Activated CD4-positive, alpha-beta T cell treated with anti-CD3 and anti-CD28 coated beads for 36 hours (primary cell): ENCODE results near the gene AKAP14. TPM values are rescaled to one million over a fixed set of nuclear protein-coding genes. Genes with fewer than 3 reads are reported as not detected.
"Not testable (repeated sequence)": the region's sequence is repeated elsewhere in the genome, so short reads cannot be mapped to it uniquely, and the experiment has no call there.

ENCODE experiments used
- ATAC-seq: fragments of 200-7000 bp; cut with Tn5 transposase; one replicate; pipeline ENCODE4 v1.10.0; 2021; ENCODE audit warnings: mild to moderate bottlenecking, moderate library complexity
- CTCF ChIA-PET: fragments of 350-600 bp; sonication (Branson Sonifier 250); formaldehyde crosslinking; loops from one replicate; lab custom pipeline; 2021; ENCODE audit warnings: antibody characterized with exemption; lab: Charles Lee
- POLR2A ChIA-PET: fragments of 350-600 bp; sonication (Branson Sonifier 250); formaldehyde crosslinking; loops from one replicate; lab custom pipeline; 2021; ENCODE audit warnings: antibody characterized with exemption, inconsistent platforms; lab: Charles Lee
- DNase-seq: peaks from one replicate; pipeline ENCODE4 v3.0.0-alpha.2; 2020
- H3K27ac Mint-ChIP-seq: one replicate; pipeline ENCODE4 v1.8.0; 2021; ENCODE audit warnings: mixed read lengths
- H3K27me3 Mint-ChIP-seq: one replicate; pipeline ENCODE4 v1.8.0; 2021; ENCODE audit warnings: mixed read lengths
- H3K36me3 Mint-ChIP-seq: one replicate; pipeline ENCODE4 v1.8.0; 2021; ENCODE audit warnings: low read depth, mixed read lengths
- H3K4me1 Mint-ChIP-seq: one replicate; pipeline ENCODE4 v1.8.0; 2021; ENCODE audit warnings: mixed read lengths
- H3K4me3 Mint-ChIP-seq: one replicate; pipeline ENCODE4 v1.8.0; 2021; ENCODE audit warnings: mild to moderate bottlenecking, moderate library complexity, mixed read lengths
- H3K9me3 Mint-ChIP-seq: one replicate; pipeline ENCODE4 v1.8.0; 2021; ENCODE audit warnings: low read depth, mixed read lengths
- intact Hi-C, 2 experiments: fragments of 100-400 bp; cut with DNase I in 1 of 2; cut with micrococcal nuclease in 1 of 2; formaldehyde crosslinking; loops; one replicate each; pipeline versions ENCODE4 v1.14.2 to v1.15.1; 2022 to 2024; cut with DNase I, micrococcal nuclease
- total RNA-seq, 2 experiments: library from RNA; stranded (reverse); gene quantifications; one replicate each; pipeline ENCODE4 v1.2.3, GENCODE V29; 2021

AKAP14 gene
- total RNA-seq, 2 experiments from 2014 or later: not detected

DNA sequence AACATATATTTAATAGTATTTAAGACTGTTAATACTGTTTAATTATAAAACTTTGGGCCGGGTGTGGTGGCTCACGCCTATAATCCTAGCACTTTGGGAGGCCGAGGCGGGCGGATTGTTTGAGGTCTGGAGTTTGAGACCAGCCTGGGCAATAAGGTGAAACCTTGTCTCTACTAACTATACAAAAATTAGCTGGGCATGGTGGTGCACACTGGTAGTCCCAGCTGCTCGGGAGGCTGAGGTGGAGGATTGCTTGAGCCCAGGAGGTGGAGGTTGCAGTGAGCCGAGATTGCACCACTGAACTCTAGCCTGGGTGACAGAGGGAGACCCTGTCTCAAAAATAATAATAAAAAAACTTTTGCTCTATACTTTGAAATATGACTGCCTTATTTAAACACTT is 26.7 kb downstream of the AKAP14 start:
- DNase-seq, H3K4me3 Mint-ChIP-seq: not testable (repeated sequence)
- CTCF ChIA-PET: interaction anchor here (1.1 to 1.3 kb wide), 2 partner anchors 11 to 12 kb away, joined by 3 read pairs; no protein-coding TSS in a partner anchor

GRCh38 chrX:119935215-119935874 is 39.7 kb downstream of the AKAP14 start:
- CTCF ChIA-PET: no interaction called here
- Mint-ChIP-seq H3K27ac (no peak overlapping the region), H3K36me3 (peaks cover 16% of the 10 kb centered on the region), H3K4me3 (no peak overlapping the region), H3K4me1 (no peaks in the 10 kb centered on the region), H3K9me3 (no peaks in the 10 kb centered on the region), H3K27me3 (no peaks in the 10 kb centered on the region)
- intact Hi-C loops: no loop called here
- POLR2A ChIA-PET: no interaction called here
- DNase-seq (no peak), ATAC-seq (no peak)

More for the DNA sequence above, 26.7 kb downstream of the AKAP14 start:
- ATAC-seq, H3K27ac Mint-ChIP-seq, H3K36me3 Mint-ChIP-seq, intact Hi-C loops, H3K4me1 Mint-ChIP-seq, H3K9me3 Mint-ChIP-seq, H3K27me3 Mint-ChIP-seq, POLR2A ChIA-PET: not testable (repeated sequence)

- H3K4me1 Mint-ChIP-seq: peaks cover 20% of the 10 kb centered on the region
- intact Hi-C loops: loop anchor here in 1 of 2 experiments (5.0 to 10.0 kb wide), 2 partner anchors 187 to 369 kb away; partner anchors contain the start of genes SOWAHD and UBE2A
- H3K36me3 Mint-ChIP-seq: peaks cover 9% of the 10 kb centered on the region
- ATAC-seq (no peak), DNase-seq (no peak)
- peak overlapping the region; percentile 99 for H3K4me3 Mint-ChIP-seq
- H3K27me3 Mint-ChIP-seq: no peaks in the 10 kb centered on the region
- H3K9me3 Mint-ChIP-seq: no peaks in the 10 kb centered on the region
- ChIA-PET POLR2A (interaction anchor here (0.6 kb wide), 2 partner anchors 24 to 470 kb away, joined by 3 to 4 read pairs; no protein-coding TSS in a partner anchor), CTCF (no interaction called here)
- H3K27ac Mint-ChIP-seq: peak overlapping the region; percentile 58
Measured at GRCh38 chrX:119941336-119941735, 45.6 kb downstream of the AKAP14 start.

- Mint-ChIP-seq H3K27ac (peak overlapping the region; percentile 98), H3K4me3 (peak overlapping the region; percentile 99), H3K36me3 (peaks cover 7% of the 10 kb centered on the region), H3K27me3 (no peaks in the 10 kb centered on the region), H3K9me3 (no peaks in the 10 kb centered on the region), H3K4me1 (peaks cover 20% of the 10 kb centered on the region)
- intact Hi-C loops: loop anchor here (2.0 to 10.0 kb wide), 4 partner anchors 187 to 473 kb away; partner anchors contain the start of genes SLC25A5 (in 1 of the 2), SOWAHD (in 1 of the 2), UBE2A (in 1 of the 2) and ZBTB33 (in 1 of the 2)
- DNase-seq (no peak), ATAC-seq (no peak)
- ChIA-PET POLR2A (interaction anchor here (1.6 kb wide), 1 partner anchor 151 kb away, joined by 8 read pairs; the partner anchor contains the start of gene RPL39), CTCF (interaction anchor here (0.6 kb wide), 1 partner anchor 241 kb away, joined by 5 read pairs; no protein-coding TSS in a partner anchor)
Measured at GRCh38 chrX:119942173-119942819, 46.6 kb downstream of the AKAP14 start.

GRCh38 chrX:119942831-119943184 is 47.1 kb downstream of the AKAP14 start:
- ChIA-PET CTCF (no interaction called here), POLR2A (interaction anchor here (1.6 kb wide), 1 partner anchor 151 kb away, joined by 8 read pairs; the partner anchor contains the start of gene RPL39)
- intact Hi-C loops: loop anchor here (1.0 to 10.0 kb wide), 8 partner anchors 72 to 474 kb away; partner anchors contain the start of genes NDUFA1 (in 1 of the 2), RNF113A (in 1 of the 2), RPL39 (in 1 of the 2) and SLC25A5 (in 1 of the 2)
- H3K4me3 Mint-ChIP-seq: peak overlapping the region; percentile 99
- peak; percentile 13 for ATAC-seq
- H3K4me1 Mint-ChIP-seq: peaks cover 20% of the 10 kb centered on the region
- no peak for DNase-seq
- peaks cover 5% of the 10 kb centered on the region for H3K36me3 Mint-ChIP-seq
- no peaks in the 10 kb centered on the region for H3K27me3 Mint-ChIP-seq
- no peaks in the 10 kb centered on the region for H3K9me3 Mint-ChIP-seq
- H3K27ac Mint-ChIP-seq: peak overlapping the region; percentile 98

- peaks cover 5% of the 10 kb centered on the region for H3K36me3 Mint-ChIP-seq
- intact Hi-C loops: loop anchor here (1.0 to 10.0 kb wide), 8 partner anchors 72 to 475 kb away; partner anchors contain the start of genes NDUFA1 (in 1 of the 2), RNF113A (in 1 of the 2), RPL39 (in 1 of the 2) and SLC25A5 (in 1 of the 2)
- ChIA-PET POLR2A (interaction anchor here (1.6 kb wide), 1 partner anchor 152 kb away, joined by 8 read pairs; the partner anchor contains the start of gene RPL39), CTCF (interaction anchor here (0.7 kb wide), 1 partner anchor 306 kb away, joined by 3 read pairs; no protein-coding TSS in a partner anchor)
- peak within 1 kb of the TSS; percentile 99 for H3K4me3 Mint-ChIP-seq
- ATAC-seq (peak; percentile 89), DNase-seq (peak; percentile 84)
- H3K27me3 Mint-ChIP-seq: peaks cover under 1% of the 10 kb centered on the region
- no peaks in the 10 kb centered on the region for H3K9me3 Mint-ChIP-seq
- H3K27ac Mint-ChIP-seq: peak within 1 kb of the TSS; percentile 98
- H3K4me1 Mint-ChIP-seq: peaks cover 20% of the 10 kb centered on the region
Measured at GRCh38 chrX:119943185-119943988, 47.7 kb downstream of the AKAP14 start, which contains the start of gene NKAP. NKAP (minus strand) TSS chrX:119943751; CDS start chrX:119943605, 146 bp downstream.

DNA sequence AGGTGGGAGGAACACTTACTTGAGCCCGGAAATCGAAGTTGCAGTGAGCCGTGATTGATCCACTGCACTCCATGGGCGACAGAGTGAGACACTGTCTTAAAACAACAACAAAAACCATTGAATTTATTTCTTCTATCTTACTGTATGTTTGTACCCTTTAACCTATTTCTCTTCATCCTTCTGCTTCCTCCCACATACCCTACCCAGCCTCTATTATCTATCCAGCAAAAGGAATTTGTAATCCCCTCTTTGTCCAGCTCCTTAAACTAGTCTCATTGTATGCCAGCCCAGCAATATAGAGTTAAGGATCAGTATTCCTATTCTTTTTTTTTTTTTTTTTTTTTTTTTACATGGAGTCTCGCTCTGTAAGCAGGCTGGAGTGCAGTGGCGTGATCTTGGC is 49.8 kb downstream of the AKAP14 start:
- DNase-seq: no peak
- no peak overlapping the region for H3K27ac Mint-ChIP-seq
- H3K36me3 Mint-ChIP-seq: peaks cover 5% of the 10 kb centered on the region
- H3K27me3 Mint-ChIP-seq: peaks cover 2% of the 10 kb centered on the region
- peaks cover 20% of the 10 kb centered on the region for H3K4me1 Mint-ChIP-seq
- no peak for ATAC-seq
- POLR2A ChIA-PET: interaction anchor here (0.6 kb wide), 1 partner anchor 201 kb away, joined by 3 read pairs; no protein-coding TSS in a partner anchor
- H3K4me3 Mint-ChIP-seq: no peak overlapping the region
- intact Hi-C loops: loop anchor here in 1 of 2 experiments (10.0 kb wide), 1 partner anchor 191 kb away; the partner anchor contains the start of gene SOWAHD
- no peaks in the 10 kb centered on the region for H3K9me3 Mint-ChIP-seq
- CTCF ChIA-PET: no interaction called here

- ChIA-PET POLR2A (no interaction called here), CTCF (no interaction called here)
- Mint-ChIP-seq H3K4me3 (no peak overlapping the region), H3K9me3 (no peaks in the 10 kb centered on the region), H3K4me1 (peaks cover 5% of the 10 kb centered on the region), H3K36me3 (no peaks in the 10 kb centered on the region), H3K27ac (no peak overlapping the region), H3K27me3 (peaks cover 2% of the 10 kb centered on the region)
- ATAC-seq (no peak), DNase-seq (no peak)
- intact Hi-C loops: loop anchor here in 1 of 2 experiments (10.0 kb wide), 1 partner anchor 194 kb away; the partner anchor contains the start of gene SOWAHD
Measured at GRCh38 chrX:119948381-119948780, 52.7 kb downstream of the AKAP14 start.

GRCh38 chrX:119954374-119954773 is 58.7 kb downstream of the AKAP14 start:
- POLR2A ChIA-PET: no interaction called here
- H3K9me3 Mint-ChIP-seq: no peaks in the 10 kb centered on the region
- ATAC-seq (no peak), DNase-seq (no peak)
- H3K4me1 Mint-ChIP-seq: peaks cover 10% of the 10 kb centered on the region
- no peak overlapping the region for H3K4me3 Mint-ChIP-seq
- H3K27ac Mint-ChIP-seq: no peak overlapping the region
- no peaks in the 10 kb centered on the region for H3K36me3 Mint-ChIP-seq
- intact Hi-C loops: no loop called here
- CTCF ChIA-PET: no interaction called here
- peaks cover 17% of the 10 kb centered on the region for H3K27me3 Mint-ChIP-seq

DNA sequence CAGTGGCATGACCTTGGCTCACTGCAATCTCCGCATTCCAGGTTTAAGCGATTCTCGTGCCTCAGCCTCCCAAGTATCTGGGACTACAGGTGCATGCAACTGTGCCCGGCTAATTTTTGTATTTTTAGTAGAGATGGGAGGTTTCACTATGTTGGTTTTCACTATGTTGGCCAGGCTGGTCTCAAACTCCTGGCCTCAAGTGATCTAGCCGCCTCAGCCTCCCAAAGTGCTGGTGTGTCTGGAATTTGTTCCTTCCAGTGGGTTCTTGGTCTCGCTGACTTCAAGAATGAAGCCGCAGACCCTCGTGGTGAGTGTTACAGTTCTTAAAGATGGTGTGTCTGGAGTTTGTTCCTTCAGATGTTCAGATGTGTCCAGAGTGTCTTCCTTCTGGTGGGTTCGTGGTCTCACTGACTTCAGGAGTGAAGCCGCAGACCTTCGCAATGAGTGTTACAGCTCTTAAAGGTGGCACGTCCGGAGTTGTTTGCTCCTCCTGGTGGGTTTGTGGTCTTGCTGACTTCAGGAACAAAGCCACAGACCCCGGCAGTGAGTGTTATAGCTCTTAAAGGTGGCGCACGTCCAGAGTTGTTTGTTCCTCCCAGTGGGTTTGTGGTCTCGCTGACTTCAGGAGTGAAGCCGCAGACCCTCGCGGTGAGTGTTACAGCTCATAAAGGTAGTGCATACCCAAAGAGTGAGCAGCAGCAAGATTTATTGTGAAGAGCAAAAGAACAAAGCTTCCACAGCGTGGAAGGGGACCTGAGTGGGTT is 60.3 kb downstream of the AKAP14 start:
- CTCF ChIA-PET: not testable (repeated sequence)

More for the DNA sequence above, 60.3 kb downstream of the AKAP14 start:
- peaks cover 23% of the 10 kb centered on the region for H3K27me3 Mint-ChIP-seq
- peak; percentile 55 for DNase-seq
- peak overlapping the region; percentile 31 for H3K27ac Mint-ChIP-seq
- POLR2A ChIA-PET: interaction anchor here (0.6 kb wide), 1 partner anchor 137 kb away, joined by 3 read pairs; no protein-coding TSS in a partner anchor
- H3K36me3 Mint-ChIP-seq, H3K4me3 Mint-ChIP-seq, H3K4me1 Mint-ChIP-seq, ATAC-seq, H3K9me3 Mint-ChIP-seq, intact Hi-C loops: not testable (repeated sequence)
